K562 (cell line): Measurements from ENCODE around the gene LRRC25. TPM values are rescaled to one million over a fixed set of nuclear protein-coding genes. Genes with fewer than 3 reads are reported as not detected.

ENCODE experiments used
- ATAC-seq: fragments of 200-7000 bp; cut with Tn5 transposase; 3 replicates; pipeline ENCODE4 v1.9.1; 2020; ENCODE audit warnings: moderate library complexity
- BruUV-seq: library from RNA; stranded (reverse); fragments of 400-500 nt; replicated peaks from 2 replicates; lab custom pipeline; 2021; lab: Mats Ljungman, UMichigan
- CTCF ChIA-PET: fragments of 300-600 bp; formaldehyde crosslinking; extraction: SDS; loops from one replicate; lab custom pipeline; 2021; ENCODE audit warnings: low intra/inter-chr PET ratio; lab: Yijun Ruan, JAX
- POLR2A ChIA-PET: fragments of 300-600, 350-650 bp; sonication (Branson Sonifier 250); formaldehyde crosslinking; extraction: SDS; loops from one replicate; lab custom pipeline; 2021; ENCODE audit warnings: antibody characterized with exemption, inconsistent platforms; lab: Yijun Ruan, JAX
- DNase-seq, 4 experiments: peaks; one replicate each; pipeline versions ENCODE4 v3.0.0 to v3.0.0-alpha.2; 2011 to 2018; ENCODE audit warnings: low spot score in 3 of 4, mixed read lengths in 3 of 4; ENCODE audit errors: extremely low read depth in 1 of 4
- FAIRE-seq: peaks from 2 replicates; lab custom pipeline; 2011; peaks lifted over from hg19 to GRCh38; lab: Jason Lieb, UNC
- H2AFZ ChIP-seq: 2 replicates; pipeline ENCODE4 v1.6.0; 2011; ENCODE audit warnings: low read depth, low read length, control low read depth, inconsistent platforms
- H3K27ac ChIP-seq: fragments of 200-600 bp; 3 replicates; pipeline ENCODE4 v1.8.0; 2011; ENCODE audit warnings: low read depth, mild to moderate bottlenecking, control low read depth, inconsistent platforms, low read length, moderate library complexity, mixed read lengths; ENCODE audit errors: extremely low read depth
- H3K27me3 ChIP-seq, 2 experiments: fragments of 300-600 bp in 1 of 2; 2 replicates in 1 of 2; 3 replicates in 1 of 2; pipeline versions ENCODE4 v1.6.0 to v1.8.0; 2011; ENCODE audit warnings: inconsistent platforms in 2 of 2, low read length in 2 of 2, mild to moderate bottlenecking in 1 of 2, mixed read lengths in 1 of 2, moderate library complexity in 1 of 2; ENCODE audit not compliant: control insufficient read depth in 2 of 2, insufficient read depth in 2 of 2
- H3K36me3 ChIP-seq: fragments of 300-600 bp; 3 replicates; pipeline ENCODE4 v1.8.0; 2011; ENCODE audit warnings: mild to moderate bottlenecking, low read length, inconsistent platforms; ENCODE audit not compliant: control insufficient read depth, insufficient read depth
- H3K4me1 ChIP-seq, 2 experiments: fragments of 200-600 bp in 1 of 2; replicated peaks in 1 of 2; 2 replicates in 1 of 2; 3 replicates in 1 of 2; pipeline versions ENCODE4 v1.5.1 to v1.8.0; 2011; ENCODE audit warnings: inconsistent platforms in 2 of 2, low read length in 2 of 2, mild to moderate bottlenecking in 1 of 2, mixed read lengths in 1 of 2, moderate library complexity in 1 of 2; ENCODE audit not compliant: control insufficient read depth in 2 of 2, insufficient read depth in 2 of 2
- H3K4me2 ChIP-seq: 2 replicates; pipeline ENCODE4 v1.6.1; 2011; ENCODE audit warnings: low read length, control low read depth, inconsistent platforms, mixed read lengths; ENCODE audit not compliant: insufficient read depth
- H3K4me3 ChIP-seq: fragments of 200-600 bp; sonication (generic), shearing (Covaris generic); 2 replicates; pipeline ENCODE4 v1.5.1; 2016; ENCODE audit warnings: control low read depth, inconsistent platforms
- H3K79me2 ChIP-seq: fragments of 200-600 bp; 3 replicates; pipeline ENCODE4 v1.8.0; 2011; ENCODE audit warnings: low read length, inconsistent platforms; ENCODE audit not compliant: control insufficient read depth, insufficient read depth
- H3K9ac ChIP-seq, 2 experiments: 2 replicates each; pipeline versions ENCODE4 v1.6.0 to v1.6.1; 2011; ENCODE audit warnings: low read depth in 2 of 2, low read length in 2 of 2, control low read depth in 1 of 2, inconsistent platforms in 1 of 2, mild to moderate bottlenecking in 1 of 2, mixed read lengths in 1 of 2; ENCODE audit not compliant: insufficient read depth in 1 of 2
- H3K9me1 ChIP-seq: one replicate; pipeline ENCODE4 v1.6.0; 2011; ENCODE audit warnings: inconsistent platforms, mild to moderate bottlenecking, low read length, moderate library complexity; ENCODE audit not compliant: control insufficient read depth, insufficient read depth
- H3K9me3 ChIP-seq: replicated peaks from 2 replicates; pipeline ENCODE4 v1.5.1; 2011; ENCODE audit warnings: low read depth, low read length, inconsistent platforms; ENCODE audit not compliant: control insufficient read depth, insufficient read depth
- H4K20me1 ChIP-seq: replicated peaks from 2 replicates; pipeline ENCODE4 v1.6.1; 2011; ENCODE audit warnings: low read length, inconsistent platforms, mixed read lengths; ENCODE audit not compliant: control insufficient read depth, insufficient read depth
- FOXJ3 ChIP-seq: sonication (generic); formaldehyde crosslinking; IDR thresholded peaks from 2 replicates; pipeline ENCODE4 v1.4.0; 2020; ENCODE audit warnings: mild to moderate bottlenecking, missing genetic modification reagents
- HDAC1 ChIP-seq, 2 experiments: fragments of 450-650 bp; IDR thresholded peaks; 2 replicates each; pipeline ENCODE4 v1.6.1; 2016 to 2017; ENCODE audit warnings: inconsistent platforms in 1 of 2, mild to moderate bottlenecking in 1 of 2, moderate library complexity in 1 of 2
- HMGXB4 ChIP-seq: sonication (generic); formaldehyde crosslinking; IDR thresholded peaks from 2 replicates; pipeline ENCODE4 v1.8.1; 2023; ENCODE audit warnings: mild to moderate bottlenecking, missing genetic modification reagents
- HSF4 ChIP-seq: fragments of 250-450 bp; sonication (Bioruptor Pico); IDR thresholded peaks from 2 replicates; pipeline ENCODE4 v2.1.2; 2022; ENCODE audit warnings: mild to moderate bottlenecking, moderate library complexity, borderline replicate concordance
- LARP7 ChIP-seq: fragments of 450-650 bp; IDR thresholded peaks from 2 replicates; pipeline ENCODE4 v1.6.1; 2016
- MAX ChIP-seq: sonication (generic); formaldehyde crosslinking; IDR thresholded peaks from 2 replicates; pipeline ENCODE4 v1.9.0; 2022; ENCODE audit warnings: mild to moderate bottlenecking, missing genetic modification reagents
- MBD2 ChIP-seq: sonication (generic); IDR thresholded peaks from 2 replicates; pipeline ENCODE4 v1.6.1; 2016; ENCODE audit warnings: low read depth, borderline replicate concordance
- MNT ChIP-seq, 2 experiments: fragments of 450-650 bp; conservative IDR thresholded peaks; 2 replicates each; pipeline ENCODE4 v1.6.1; 2017; ENCODE audit warnings: mild to moderate bottlenecking in 2 of 2, moderate library complexity in 2 of 2
- MXI1 ChIP-seq: IDR thresholded peaks from 2 replicates; pipeline ENCODE4 v1.6.1; 2011; ENCODE audit warnings: low read depth, mild to moderate bottlenecking, improper control_type of control experiment, low read length
- NCOA6 ChIP-seq: fragments of 450-650 bp; IDR thresholded peaks from 2 replicates; pipeline ENCODE4 v1.6.1; 2017; ENCODE audit warnings: mild to moderate bottlenecking
- NFIC ChIP-seq: fragments of 450-650 bp; IDR thresholded peaks from 2 replicates; pipeline ENCODE4 v1.6.1; 2017; ENCODE audit warnings: mild to moderate bottlenecking, inconsistent platforms
- NONO ChIP-seq, 2 experiments: fragments of 200-400 bp in 1 of 2; fragments of 450-650 bp in 1 of 2; formaldehyde crosslinking in 1 of 2; IDR thresholded peaks; 2 replicates each; pipeline ENCODE4 v1.6.1; 2017; ENCODE audit warnings: low read depth in 2 of 2, mild to moderate bottlenecking in 2 of 2, moderate library complexity in 2 of 2, low read length in 1 of 2
- PML ChIP-seq: IDR thresholded peaks from 2 replicates; pipeline ENCODE4 v1.6.1; 2012; ENCODE audit warnings: low read length, inconsistent platforms
- RBBP5 ChIP-seq: fragments of 200-600 bp; sonication (generic); IDR thresholded peaks from 2 replicates; pipeline ENCODE4 v1.6.1; 2012; ENCODE audit warnings: borderline replicate concordance, mild to moderate bottlenecking, low read length, control low read depth, inconsistent platforms; ENCODE audit not compliant: insufficient read depth, poor library complexity, severe bottlenecking
- RBM39 ChIP-seq: fragments of 200-400 bp; formaldehyde crosslinking; optimal IDR thresholded peaks from 2 replicates; pipeline ENCODE3; 2018; ENCODE audit warnings: low read depth, low read length
- TARDBP ChIP-seq: fragments of 450-650 bp; IDR thresholded peaks from 2 replicates; pipeline ENCODE4 v1.6.1; 2016
- TEAD2 ChIP-seq: fragments of 450-650 bp; IDR thresholded peaks from 2 replicates; pipeline ENCODE4 v1.6.1; 2016; ENCODE audit warnings: missing genetic modification characterization, control low read depth, missing compliant biosample characterization
- TGIF2 ChIP-seq: sonication (generic); formaldehyde crosslinking; IDR thresholded peaks from 2 replicates; pipeline ENCODE4 v1.8.1; 2022; ENCODE audit warnings: mild to moderate bottlenecking, missing genetic modification reagents, moderate library complexity
- XRCC5 ChIP-seq: fragments of 200-400 bp; formaldehyde crosslinking; IDR thresholded peaks from 2 replicates; pipeline ENCODE4 v1.6.1; 2017; ENCODE audit warnings: low read depth, mild to moderate bottlenecking, low read length
- ZNF134 ChIP-seq: fragments of 250-450 bp; sonication (Bioruptor Pico); conservative IDR thresholded peaks from 2 replicates; pipeline ENCODE4 v1.4.0; 2020
- WGBS: fragments of 100-300 bp; shearing (Covaris generic); methylation state at CpG from one replicate; pipeline ENCODE4 v1.1.6; 2016; ENCODE audit warnings: low coverage, mixed read lengths; ENCODE audit not compliant: insufficient coverage; ENCODE audit errors: missing lambda C conversion rate; 5-methylcytosine and 5-hydroxymethylcytosine counted together
- in situ Hi-C: fragments of 300-500 bp; cut with MboI; formaldehyde crosslinking; loops from 4 replicates; pipeline ENCODE4 v1.15.0; 2018; ENCODE audit warnings: inconsistent platforms, mixed read lengths
- intact Hi-C: fragments of 100-400 bp; cut with micrococcal nuclease; formaldehyde crosslinking; loops from 2 replicates; pipeline ENCODE4 v1.14.2; 2022
- polyA plus RNA-seq, 8 experiments: library from polyadenylated mRNA; depleted of rRNA in 4 of 8; stranded (reverse) in 5 of 8; unstranded in 3 of 8; fragments of >200 nt; fragmentation: Nextera tagmentation in 2 of 8; fragmentation: Illumina TruSeq in 1 of 8; extraction: Ambion mirVana in 2 of 8; extraction: Trizol in 1 of 8; gene quantifications; 2 replicates each; pipeline versions ENCODE4 v1.2.1 to v1.2.3, GENCODE V29; 2011 to 2014; ENCODE audit warnings: inconsistent platforms in 1 of 8, missing spikeins in 1 of 8
- total RNA-seq, 7 experiments: library from RNA; depleted of rRNA in 6 of 7; stranded (reverse); fragments of >200 nt in 6 of 7; fragmentation: Illumina TruSeq in 2 of 7; extraction: Trizol in 2 of 7; gene quantifications; 2 replicates each; pipeline versions ENCODE4 v1.2.1 to v1.2.3, GENCODE V29; 2011 to 2021; ENCODE audit warnings: low replicate concordance in 1 of 7

LRRC25 gene
- total and polyA plus RNA-seq, 9 of the 15 experiments (the other 6 are each of a cell fraction or from before 2014, with no cell fraction given) = 0.07 to 0.36 (median 0.10) TPM; not detected in 3

GRCh38 chr19:18418029-18418482, 20.6 kb upstream of the LRRC25 start:
- H3K27ac ChIP-seq = peak overlapping the region; percentile 97
- H3K4me2 ChIP-seq = peak overlapping the region; percentile 88
- intact Hi-C loops (loop anchor here (5.0 kb wide), 1 partner anchor 216 kb away; the partner anchor contains the start of gene RAB3A), in situ Hi-C loops (loop anchor here (10.0 kb wide), 1 partner anchor 323 kb away; the partner anchor contains the start of gene MAST3)
- no TSS peak for BruUV-seq
- H3K9me3 ChIP-seq = no peaks in the 10 kb centered on the region
- H3K4me1 ChIP-seq = peaks cover 51 to 92% of the 10 kb centered on the region in 2 experiments
- DNase-seq (peak in 1 of 4 experiments; percentile 74), ATAC-seq (no peak), FAIRE-seq (no peak)
- H3K9me1 ChIP-seq = no peaks in the 10 kb centered on the region
- peaks cover 10% of the 10 kb centered on the region; the same call in 1 of the 2 replicates for H4K20me1 ChIP-seq
- H3K9ac ChIP-seq = peak overlapping the region; percentile 85 to 93
- H2AFZ ChIP-seq = peak overlapping the region; percentile 92
- 9% methylated on average over 27 of the region's 30 CpGs for WGBS
- H3K79me2 ChIP-seq = peaks cover 53% of the 10 kb centered on the region
- ChIA-PET POLR2A (interaction anchor here (0.6 to 11.1 kb wide), 8 partner anchors 14 to 282 kb away, joined by 3 to 244 read pairs (median 4); partner anchors contain the start of genes GDF15 and JUND), CTCF (interaction anchor here (1.4 kb wide), 1 partner anchor 210 kb away, joined by 3 read pairs; no protein-coding TSS in a partner anchor)
- H3K4me3 ChIP-seq = peak overlapping the region; percentile 60
- H3K27me3 ChIP-seq = no peaks in the 10 kb centered on the region
- H3K36me3 ChIP-seq = peaks cover 18% of the 10 kb centered on the region; the same call in 1 of the 3 replicates
- TF ChIP-seq MNT (conservative IDR thresholded peaks at IDR 0.05) (peak; percentile 80 to 84), ZNF134 (CRISPR knock-in tag) (no peak), HDAC1 (IDR thresholded peaks at IDR 0.05) (peak in 1 of 2 experiments; percentile 82; a peak in 2 of 4 replicates), LARP7 (no peak), MAX (peak; percentile 45; the same call in 1 of the 2 replicates), HSF4 (CRISPR knock-in tag) (no peak), RBBP5 (peak; percentile 39), NCOA6 (no peak), TEAD2 (tag) (no peak), NONO (IDR thresholded peaks at IDR 0.05; ENCODE audit: low read depth in 2 of 2, low read length in 1 of 2) (no peak), FOXJ3 (no peak), MBD2 (peak; percentile 6; the same call in 1 of the 2 replicates), NFIC (peak; percentile 21), MXI1 (0 out of 2 replicates have a peak, but pooled peaks have one; percentile 14), RBM39 (no peak), TARDBP (0 out of 2 replicates have a peak, but pooled peaks have one; percentile 11), XRCC5 (peak; percentile 58; the same call in 1 of the 2 replicates), HMGXB4 (CRISPR knock-in tag) (no peak), PML (no peak), TGIF2 (CRISPR knock-in tag) (no peak)
